OCI-LY1 (cell line): Measurements from ENCODE around the gene MBD2.

Source experiments
- H2AFZ ChIP-seq: fragments of 200-600 bp; sonication (generic), shearing (Covaris generic); 2 replicates; pipeline ENCODE4 v1.6.0; 2014; ENCODE audit warnings: antibody characterized with exemption, mild to moderate bottlenecking, low read length
- H3F3A ChIP-seq: fragments of 200-600 bp; sonication (generic), shearing (Covaris generic); 2 replicates; pipeline ENCODE4 v1.6.0; 2014; ENCODE audit warnings: mild to moderate bottlenecking, antibody characterized with exemption, low read length, moderate library complexity; ENCODE audit not compliant: insufficient read depth
- H3K27ac ChIP-seq: fragments of 200-600 bp; sonication (generic); 2 replicates; pipeline ENCODE4 v1.5.1; 2014; ENCODE audit warnings: low read length, mixed run types, mild to moderate bottlenecking, low read depth; ENCODE audit not compliant: poor library complexity, severe bottlenecking
- H3K27me3 ChIP-seq: fragments of 200-600 bp; sonication (generic); 2 replicates; pipeline ENCODE4 v1.6.0; 2014; ENCODE audit warnings: antibody characterized with exemption, mild to moderate bottlenecking, low read length, moderate library complexity; ENCODE audit not compliant: insufficient read depth
- H3K36me3 ChIP-seq: fragments of 200-600 bp; sonication (generic); 2 replicates; pipeline ENCODE4 v1.6.1; 2014; ENCODE audit warnings: mild to moderate bottlenecking, antibody characterized with exemption, low read length, moderate library complexity, mixed read lengths; ENCODE audit not compliant: insufficient read depth
- H3K4me1 ChIP-seq: fragments of 200-600 bp; sonication (generic); 2 replicates; pipeline ENCODE4 v1.5.1; 2014; ENCODE audit warnings: mild to moderate bottlenecking, low read length, moderate library complexity; ENCODE audit not compliant: insufficient read depth, severe bottlenecking
- H3K4me2 ChIP-seq: fragments of 200-600 bp; sonication (generic), shearing (Covaris generic); 2 replicates; pipeline ENCODE4 v1.6.1; 2014; ENCODE audit warnings: low read length
- H3K4me3 ChIP-seq: fragments of 200-600 bp; sonication (generic); 2 replicates; pipeline ENCODE4 v1.5.1; 2014; ENCODE audit warnings: low read length, low read depth, mild to moderate bottlenecking, mixed read lengths; ENCODE audit not compliant: poor library complexity, severe bottlenecking
- H3K79me2 ChIP-seq: fragments of 200-600 bp; shearing (Covaris generic); 2 replicates; pipeline ENCODE4 v1.6.1; 2016; ENCODE audit warnings: mixed run types, low read length, mixed read lengths; ENCODE audit not compliant: insufficient read depth
- H3K9ac ChIP-seq: fragments of 200-600 bp; sonication (generic), shearing (Covaris generic); 2 replicates; pipeline ENCODE4 v1.6.1; 2014; ENCODE audit warnings: mild to moderate bottlenecking, low read length, mixed read lengths
- H3K9me2 ChIP-seq: fragments of 200-600 bp; sonication (generic), shearing (Covaris generic); 2 replicates; pipeline ENCODE4 v1.6.1; 2014; ENCODE audit warnings: low read depth, mild to moderate bottlenecking, low read length, mixed read lengths
- H3K9me3 ChIP-seq: fragments of 200-600 bp; shearing (Covaris generic); 2 replicates; pipeline ENCODE4 v1.6.1; 2014; ENCODE audit warnings: low read length, mixed read lengths
- H4K20me1 ChIP-seq: fragments of 200-600 bp; sonication (generic), shearing (Covaris generic); 2 replicates; pipeline ENCODE4 v1.6.0; 2016; ENCODE audit warnings: mild to moderate bottlenecking, low read length; ENCODE audit not compliant: insufficient read depth
- CTCF ChIP-seq: fragments of 200-600 bp; sonication (generic), shearing (Covaris generic); IDR thresholded peaks from 2 replicates; pipeline ENCODE4 v1.5.1; 2017; ENCODE audit warnings: mild to moderate bottlenecking, antibody characterized with exemption, low read length, moderate library complexity, mixed read lengths
- EZH2 ChIP-seq: fragments of 200-600 bp; sonication (generic), shearing (Covaris generic); IDR thresholded peaks from 2 replicates; pipeline ENCODE4 v1.8.0; 2017; ENCODE audit warnings: borderline replicate concordance, mixed run types, mild to moderate bottlenecking, antibody characterized with exemption, low read length, moderate library complexity, mixed read lengths

Gene MBD2

DNA sequence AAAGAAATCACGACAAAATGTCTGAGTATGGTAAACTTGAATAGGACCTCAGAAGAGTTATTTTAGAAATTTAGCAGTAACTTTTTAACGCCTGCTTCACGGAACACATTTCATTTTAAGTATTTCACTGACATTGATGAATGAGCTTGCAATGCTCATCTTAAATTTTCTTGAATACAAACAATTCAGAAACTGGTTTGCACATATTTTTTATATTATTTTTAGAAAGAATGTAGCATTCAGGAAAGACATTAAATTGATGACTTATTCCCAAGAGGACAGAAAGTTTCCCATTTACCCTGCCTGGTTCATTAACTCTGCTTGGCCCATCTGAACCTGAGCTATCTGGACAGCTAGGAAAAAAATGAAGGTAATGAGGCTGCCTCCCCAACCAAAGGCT is 89.3 kb downstream of the MBD2 start:
- Histone ChIP-seq H3K4me2 (no peak overlapping the region), H3K9me2 (no peaks in the 10 kb centered on the region), H3K9ac (no peak overlapping the region), H4K20me1 (no peaks in the 10 kb centered on the region), H3K36me3 (no peaks in the 10 kb centered on the region), H3K27me3 (no peaks in the 10 kb centered on the region), H3K27ac (no peak overlapping the region), H3K79me2 (no peaks in the 10 kb centered on the region), H2AFZ (no peak overlapping the region), H3K4me1 (no peaks in the 10 kb centered on the region), H3F3A (no peaks in the 10 kb centered on the region), H3K4me3 (no peak overlapping the region), H3K9me3 (no peaks in the 10 kb centered on the region)
- TF ChIP-seq EZH2 (no peak), CTCF (no peak)

DNA sequence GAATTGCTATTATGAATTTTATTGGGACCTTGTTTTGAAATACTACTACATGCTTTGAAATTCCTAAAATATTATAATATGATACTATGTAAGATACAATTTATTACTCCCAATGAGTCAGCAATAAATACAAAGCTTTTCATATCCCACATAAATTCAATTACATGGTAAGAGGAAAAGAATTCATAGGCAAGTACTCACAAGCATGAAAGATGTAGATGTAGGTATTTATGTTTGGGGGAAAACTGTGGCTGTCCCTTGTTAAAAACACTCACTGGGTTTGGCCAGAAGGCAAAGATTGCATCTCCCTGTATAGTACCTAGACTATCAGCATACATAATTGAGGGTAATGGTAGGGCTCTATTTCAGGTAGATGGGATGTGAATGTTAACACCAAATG is 90.4 kb downstream of the MBD2 start:
- Histone ChIP-seq H3K27me3 (no peaks in the 10 kb centered on the region), H3K4me2 (no peak overlapping the region), H3K9me3 (no peaks in the 10 kb centered on the region), H3K36me3 (no peaks in the 10 kb centered on the region), H3K9ac (no peak overlapping the region), H3F3A (no peaks in the 10 kb centered on the region), H2AFZ (no peak overlapping the region), H3K4me1 (no peaks in the 10 kb centered on the region), H3K27ac (no peak overlapping the region), H3K4me3 (no peak overlapping the region), H3K9me2 (no peaks in the 10 kb centered on the region), H3K79me2 (no peaks in the 10 kb centered on the region), H4K20me1 (no peaks in the 10 kb centered on the region)
- no peak for TF ChIP-seq CTCF
- TF ChIP-seq EZH2, result no peak

GRCh38 chr18:54130631-54131030 is 93.8 kb downstream of the MBD2 start:
- Histone ChIP-seq H3K9me3 (no peaks in the 10 kb centered on the region), H3K27me3 (no peaks in the 10 kb centered on the region), H3K4me1 (no peaks in the 10 kb centered on the region), H3K27ac (no peak overlapping the region), H3K36me3 (no peaks in the 10 kb centered on the region), H4K20me1 (no peaks in the 10 kb centered on the region), H3K4me3 (no peak overlapping the region), H3K9ac (no peak overlapping the region), H3K4me2 (no peak overlapping the region), H3K79me2 (no peaks in the 10 kb centered on the region), H3F3A (no peaks in the 10 kb centered on the region), H3K9me2 (no peaks in the 10 kb centered on the region), H2AFZ (no peak overlapping the region)
- no peak for TF ChIP-seq CTCF
- TF ChIP-seq EZH2, result no peak
